Measurements from ENCODE around the gene UMAD1.

UMAD1 gene

DNA sequence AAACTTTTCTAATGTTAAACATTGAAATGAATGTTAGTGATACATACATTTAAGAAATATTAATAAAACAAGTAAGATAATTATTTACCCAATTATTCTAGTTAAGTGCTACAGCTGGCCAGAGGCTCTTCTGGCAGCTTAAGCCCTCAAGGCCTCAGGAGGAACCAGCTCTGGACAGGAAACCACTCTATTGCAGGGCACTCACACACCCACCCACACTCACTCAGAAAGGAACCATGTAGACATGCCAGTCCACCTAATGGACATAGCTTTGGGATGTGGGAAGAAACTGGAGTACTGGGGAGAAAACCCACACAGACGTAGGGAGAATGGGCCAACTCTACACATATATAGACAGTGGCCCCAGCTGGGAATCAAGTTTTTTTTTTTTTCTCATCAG, 28.2 kb downstream of the UMAD1 start:
- H3K4me3 ChIP-seq (ENCODE audit: low read length) = no peak overlapping the region
- H3F3A ChIP-seq (ENCODE audit: insufficient read depth, low read length) = peaks cover 8% of the 10 kb centered on the region; the same call in 1 of the 2 replicates
- TF ChIP-seq, protein P1, sequence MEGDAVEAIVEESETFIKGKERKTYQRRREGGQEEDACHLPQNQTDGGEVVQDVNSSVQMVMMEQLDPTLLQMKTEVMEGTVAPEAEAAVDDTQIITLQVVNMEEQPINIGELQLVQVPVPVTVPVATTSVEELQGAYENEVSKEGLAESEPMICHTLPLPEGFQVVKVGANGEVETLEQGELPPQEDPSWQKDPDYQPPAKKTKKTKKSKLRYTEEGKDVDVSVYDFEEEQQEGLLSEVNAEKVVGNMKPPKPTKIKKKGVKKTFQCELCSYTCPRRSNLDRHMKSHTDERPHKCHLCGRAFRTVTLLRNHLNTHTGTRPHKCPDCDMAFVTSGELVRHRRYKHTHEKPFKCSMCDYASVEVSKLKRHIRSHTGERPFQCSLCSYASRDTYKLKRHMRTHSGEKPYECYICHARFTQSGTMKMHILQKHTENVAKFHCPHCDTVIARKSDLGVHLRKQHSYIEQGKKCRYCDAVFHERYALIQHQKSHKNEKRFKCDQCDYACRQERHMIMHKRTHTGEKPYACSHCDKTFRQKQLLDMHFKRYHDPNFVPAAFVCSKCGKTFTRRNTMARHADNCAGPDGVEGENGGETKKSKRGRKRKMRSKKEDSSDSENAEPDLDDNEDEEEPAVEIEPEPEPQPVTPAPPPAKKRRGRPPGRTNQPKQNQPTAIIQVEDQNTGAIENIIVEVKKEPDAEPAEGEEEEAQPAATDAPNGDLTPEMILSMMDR (IDR thresholded peaks at IDR 0.05; ENCODE audit: low read length) = no peak
- TF ChIP-seq EZH2 (optimal IDR thresholded peaks at IDR 0.05; ENCODE audit: low read depth, low read length) (no peak), EZH2phosphoT487 (IDR thresholded peaks at IDR 0.05; ENCODE audit: low read length) (no peak)
- no peak overlapping the region for H3K4me2 ChIP-seq (ENCODE audit: low read depth, low read length)
- peaks cover 21% of the 10 kb centered on the region for H3K4me1 ChIP-seq (ENCODE audit: low read length)
- H3K27ac ChIP-seq (ENCODE audit: low read length) = no peak overlapping the region
- H3K9me3 ChIP-seq (replicated peaks; ENCODE audit: insufficient read depth, low read length) = no peaks in the 10 kb centered on the region
- no peaks in the 10 kb centered on the region for H3K9me2 ChIP-seq (replicated peaks; ENCODE audit: insufficient read depth, low read length)
- no peaks in the 10 kb centered on the region for H3K27me3 ChIP-seq (replicated peaks; ENCODE audit: insufficient read depth, low read length)
- no peak overlapping the region for H3K9ac ChIP-seq (ENCODE audit: low read length)
- H3K36me3 ChIP-seq (replicated peaks; ENCODE audit: insufficient read depth, low read length) = no peaks in the 10 kb centered on the region
- H2AFZ ChIP-seq (ENCODE audit: low read length) = no peak overlapping the region
- H3K79me2 ChIP-seq (ENCODE audit: low read length) = no peaks in the 10 kb centered on the region
- no peaks in the 10 kb centered on the region for H4K20me1 ChIP-seq (ENCODE audit: insufficient read depth, low read length)
- DNase-seq = no peak

DNA sequence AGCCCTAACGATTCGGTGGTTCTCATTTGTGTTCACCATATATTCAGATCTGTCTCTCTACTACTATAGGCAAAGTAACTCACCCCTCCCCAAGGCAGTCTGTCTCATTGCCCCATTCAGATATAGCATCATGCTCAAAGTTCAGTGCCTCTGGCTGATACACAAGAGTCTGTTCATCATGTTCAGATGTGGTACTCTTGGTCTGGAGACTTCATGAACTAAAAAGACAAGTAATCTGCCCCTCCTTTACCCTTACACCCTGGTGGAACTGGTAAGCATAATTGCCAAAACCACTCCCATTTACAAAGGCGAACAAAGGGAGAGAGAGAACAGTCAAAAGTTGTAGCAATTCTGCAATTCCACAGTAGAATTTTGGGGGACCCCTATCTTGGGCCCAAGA, 29.9 kb downstream of the UMAD1 start:
- Histone ChIP-seq H3K36me3 (replicated peaks; ENCODE audit: insufficient read depth, low read length) (no peaks in the 10 kb centered on the region), H2AFZ (ENCODE audit: low read length) (no peak overlapping the region), H3K79me2 (ENCODE audit: low read length) (no peaks in the 10 kb centered on the region), H3K4me2 (ENCODE audit: low read depth, low read length) (no peak overlapping the region), H4K20me1 (ENCODE audit: insufficient read depth, low read length) (no peaks in the 10 kb centered on the region), H3F3A (ENCODE audit: insufficient read depth, low read length) (peaks cover 8% of the 10 kb centered on the region; the same call in 1 of the 2 replicates), H3K27ac (ENCODE audit: low read length) (no peak overlapping the region), H3K27me3 (replicated peaks; ENCODE audit: insufficient read depth, low read length) (no peaks in the 10 kb centered on the region), H3K4me1 (ENCODE audit: low read length) (peaks cover 21% of the 10 kb centered on the region), H3K9ac (ENCODE audit: low read length) (no peak overlapping the region), H3K9me3 (replicated peaks; ENCODE audit: insufficient read depth, low read length) (no peaks in the 10 kb centered on the region), H3K9me2 (replicated peaks; ENCODE audit: insufficient read depth, low read length) (no peaks in the 10 kb centered on the region), H3K4me3 (ENCODE audit: low read length) (no peak overlapping the region)
- no peak for DNase-seq
- TF ChIP-seq EZH2 (optimal IDR thresholded peaks at IDR 0.05; ENCODE audit: low read depth, low read length) (no peak), EZH2phosphoT487 (IDR thresholded peaks at IDR 0.05; ENCODE audit: low read length) (no peak)
- TF ChIP-seq, protein P1 (IDR thresholded peaks at IDR 0.05; ENCODE audit: low read length) = no peak

DNA sequence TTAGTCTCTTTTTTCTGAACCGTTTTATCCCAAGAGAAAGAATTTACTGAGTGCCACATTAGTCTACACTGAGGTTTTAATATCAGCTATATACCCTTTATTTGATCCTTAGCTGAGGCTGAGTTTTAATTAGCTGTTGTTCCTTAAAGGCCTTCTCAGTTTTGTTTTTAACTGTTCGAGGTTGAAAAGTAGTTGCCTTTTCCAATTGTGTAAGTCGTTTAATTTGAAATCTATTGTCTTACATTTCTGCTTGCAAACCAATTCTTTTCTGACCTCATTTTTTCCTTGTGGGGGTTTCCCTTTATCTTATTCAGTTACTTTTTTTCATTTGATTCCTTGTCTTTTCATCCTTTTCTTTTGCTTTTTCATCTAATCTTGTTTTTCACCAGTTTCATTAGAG, 30.8 kb downstream of the UMAD1 start:
- no peak overlapping the region for H2AFZ ChIP-seq (ENCODE audit: low read length)
- no peak overlapping the region for H3K4me3 ChIP-seq (ENCODE audit: low read length)
- DNase-seq = no peak
- H3K4me2 ChIP-seq (ENCODE audit: low read depth, low read length) = peak overlapping the region; percentile 3; the same call in 1 of the 2 replicates
- no peak overlapping the region for H3K9ac ChIP-seq (ENCODE audit: low read length)
- H3F3A ChIP-seq (ENCODE audit: insufficient read depth, low read length) = peaks cover 8% of the 10 kb centered on the region; the same call in 1 of the 2 replicates
- no peaks in the 10 kb centered on the region for H3K79me2 ChIP-seq (ENCODE audit: low read length)
- TF ChIP-seq EZH2phosphoT487 (IDR thresholded peaks at IDR 0.05; ENCODE audit: low read length) = no peak
- no peaks in the 10 kb centered on the region for H4K20me1 ChIP-seq (ENCODE audit: insufficient read depth, low read length)
- H3K27ac ChIP-seq (ENCODE audit: low read length) = no peak overlapping the region
- no peaks in the 10 kb centered on the region for H3K9me2 ChIP-seq (replicated peaks; ENCODE audit: insufficient read depth, low read length)
- H3K9me3 ChIP-seq (replicated peaks; ENCODE audit: insufficient read depth, low read length) = no peaks in the 10 kb centered on the region
- H3K4me1 ChIP-seq (ENCODE audit: low read length) = peaks cover 21% of the 10 kb centered on the region
- no peaks in the 10 kb centered on the region for H3K36me3 ChIP-seq (replicated peaks; ENCODE audit: insufficient read depth, low read length)
- no peaks in the 10 kb centered on the region for H3K27me3 ChIP-seq (replicated peaks; ENCODE audit: insufficient read depth, low read length)

- Histone ChIP-seq H3K4me1 (ENCODE audit: low read length) (peaks cover 21% of the 10 kb centered on the region), H3K27ac (ENCODE audit: low read length) (no peak overlapping the region), H3K9me3 (replicated peaks; ENCODE audit: insufficient read depth, low read length) (no peaks in the 10 kb centered on the region), H3K9me2 (replicated peaks; ENCODE audit: insufficient read depth, low read length) (no peaks in the 10 kb centered on the region), H4K20me1 (ENCODE audit: insufficient read depth, low read length) (no peaks in the 10 kb centered on the region), H3F3A (ENCODE audit: insufficient read depth, low read length) (peaks cover 8% of the 10 kb centered on the region; the same call in 1 of the 2 replicates), H3K36me3 (replicated peaks; ENCODE audit: insufficient read depth, low read length) (no peaks in the 10 kb centered on the region), H3K27me3 (replicated peaks; ENCODE audit: insufficient read depth, low read length) (no peaks in the 10 kb centered on the region), H2AFZ (ENCODE audit: low read length) (no peak overlapping the region), H3K4me3 (ENCODE audit: low read length) (peak overlapping the region; percentile 1; the same call in 1 of the 2 replicates), H3K9ac (ENCODE audit: low read length) (no peak overlapping the region), H3K79me2 (ENCODE audit: low read length) (no peaks in the 10 kb centered on the region), H3K4me2 (ENCODE audit: low read depth, low read length) (peak overlapping the region; percentile 21; the same call in 1 of the 2 replicates)
- TF ChIP-seq, protein P1 (IDR thresholded peaks at IDR 0.05; ENCODE audit: low read length) = no peak
- TF ChIP-seq EZH2 (optimal IDR thresholded peaks at IDR 0.05; ENCODE audit: low read depth, low read length) (no peak), EZH2phosphoT487 (IDR thresholded peaks at IDR 0.05; ENCODE audit: low read length) (no peak)
- no peak for DNase-seq
Measured at GRCh38 chr7:7672545-7673239, 32.1 kb downstream of the UMAD1 start.

Data from MM.1S (cell line).